Left colon (tissue), 2 donors: ENCODE measurements around the gene RDM1. TPM values are rescaled to one million over a fixed set of nuclear protein-coding genes. Genes with fewer than 3 reads are reported as not detected.
A peak's percentile ranks its signal among the peaks of the same experiment; 100 is the strongest.

Source experiments
- ATAC-seq: fragments of 200-7000 bp; cut with Tn5 transposase; one replicate; pipeline ENCODE4 v1.9.1; 2020; ENCODE audit warnings: mild to moderate bottlenecking, moderate library complexity
- DNase-seq, 2 donors: peaks; one replicate each; pipeline ENCODE4 v3.0.0-alpha.2; 2020
- intact Hi-C, 2 donors: fragments of 100-400 bp; cut with DNase I in 1 of 2; cut with micrococcal nuclease in 1 of 2; formaldehyde crosslinking; loops; one replicate each; pipeline versions ENCODE4 v1.11.2 to v1.14.0; 2022; cut with DNase I, micrococcal nuclease
- total RNA-seq, 2 donors: library from RNA; stranded (reverse); fragmentation: NEBNext Ultra II Directional; extraction: Animal tissue kit (Norgen Biotek cat#: 25700); gene quantifications; one replicate each; pipeline ENCODE4 v1.2.1, GENCODE V29; 2021
- donor health status: DM: no; HTN: no; CAD: no.
- donor health status: DM: yes; HTN: yes; CAD: no.

Gene RDM1
- total RNA-seq, 2 donors from 2014 or later = 0.36 to 2.1 TPM

GRCh38 chr17:35879773-35880654 is 50.6 kb downstream of the RDM1 start, which contains the start of gene CCL5:
CCL5 (minus strand) TSS chr17:35880360.
- intact Hi-C loops = no loop called here
- ATAC-seq (peak; percentile 37), DNase-seq (peak in 1 of 2 donors; percentile 15)

GRCh38 chr17:35878361-35878760 is 52.2 kb downstream of the RDM1 start:
- no peak for ATAC-seq
- DNase-seq = no peak
- intact Hi-C loops = no loop called here

GRCh38 chr17:35877345-35878029 is 53.1 kb downstream of the RDM1 start:
- intact Hi-C loops = no loop called here
- ATAC-seq = no peak
- no peak for DNase-seq

- ATAC-seq (no peak), DNase-seq (no peak)
- intact Hi-C loops = no loop called here
Observed at GRCh38 chr17:35876534-35876933, 54.0 kb downstream of the RDM1 start.

- DNase-seq (no peak), ATAC-seq (no peak)
- intact Hi-C loops = no loop called here
Observed at GRCh38 chr17:35875800-35876139, 54.8 kb downstream of the RDM1 start.

- DNase-seq = no peak
- intact Hi-C loops = no loop called here
- no peak for ATAC-seq
Observed at GRCh38 chr17:35875072-35875799, 55.3 kb downstream of the RDM1 start.

GRCh38 chr17:35872196-35872980 is 58.2 kb downstream of the RDM1 start:
- intact Hi-C loops = no loop called here
- DNase-seq (no peak), ATAC-seq (no peak)

- intact Hi-C loops = no loop called here
- ATAC-seq = no peak
- DNase-seq = no peak
Observed at GRCh38 chr17:35870906-35871819, 59.4 kb downstream of the RDM1 start.

- DNase-seq (no peak), ATAC-seq (no peak)
Observed at GRCh38 chr17:35868737-35869136, 61.8 kb downstream of the RDM1 start, which contains the start of gene HEATR9. HEATR9 (minus strand) TSS chr17:35868891; CDS start chr17:35868742, 149 bp downstream.

More at GRCh38 chr17:35868737-35869136, 61.8 kb downstream of the RDM1 start, which contains the start of gene HEATR9:
- intact Hi-C loops = no loop called here

Other genes with a start within 250 kb of the RDM1 start
- gene RASL10B, start 199.1 kb downstream of the RDM1 start, total RNA-seq = under 1 TPM in 1 of 2 donors, not detected in 1; 0.31 TPM
- gene GAS2L2, start 177.5 kb downstream of the RDM1 start, total RNA-seq = under 1 TPM in 1 of 2 donors, not detected in 1; 0.08 TPM
- gene C17orf50, start 169.9 kb downstream of the RDM1 start, total RNA-seq = not detected
- gene MMP28, start 135.1 kb downstream of the RDM1 start, total RNA-seq = 10 to 100 TPM; 62.7 to 83.0 TPM
- gene TAF15, start 121.3 kb downstream of the RDM1 start, total RNA-seq = 100 to 1,000 TPM; 112 to 143 TPM
- gene HEATR9, start 61.9 kb downstream of the RDM1 start, total RNA-seq = not detected
- gene CCL5, start 50.4 kb downstream of the RDM1 start, total RNA-seq = 1 to 10 TPM; 4.4 to 8.3 TPM
- not detected for gene LYZL6, start 12.9 kb upstream of the RDM1 start, total RNA-seq
- gene CCL16, start 50.7 kb upstream of the RDM1 start, total RNA-seq = under 1 TPM in 1 of 2 donors, not detected in 1; 0.25 TPM
- gene CCL14, start 56.0 kb upstream of the RDM1 start, total RNA-seq = 1 to 10 TPM; 2.3 to 4.3 TPM
- 10 to 100 TPM; 79.8 to 81.3 TPM for gene CCL15, start 70.8 kb upstream of the RDM1 start, total RNA-seq
- gene CCL23, start 87.2 kb upstream of the RDM1 start, total RNA-seq = 1 to 10 TPM in 1 of 2 donors, not detected in 1; 3.7 TPM
- gene CCL18, start 133.5 kb upstream of the RDM1 start, total RNA-seq = 1 to 10 TPM in 1 of 2 donors, under 1 TPM in 1; 0.85 to 1.2 TPM
- 1 to 10 TPM; 2.0 to 4.2 TPM for gene CCL3, start 159.4 kb upstream of the RDM1 start, total RNA-seq
- gene CCL4, start 173.1 kb upstream of the RDM1 start, total RNA-seq = 1 to 10 TPM; 2.2 to 4.5 TPM
- 1 to 10 TPM; 7.4 to 8.9 TPM for gene TBC1D3B, start 245.9 kb upstream of the RDM1 start, total RNA-seq